GM10847 (cell line): ENCODE measurements around the gene NOSTRIN.

Source experiments
- POLR2A ChIP-seq: IDR thresholded peaks from 2 replicates; pipeline ENCODE4 v1.6.1; 2011; ENCODE audit not compliant: insufficient read length; ENCODE audit errors: extremely low read depth

NOSTRIN gene

GRCh38 chr2:168890006-168890782, 87.8 kb downstream of the NOSTRIN start, which contains the start of gene SPC25:
Gene SPC25, minus strand, starts transcription at chr2:168890430. Its CDS starts 911 bp downstream, at chr2:168889519.
- peak; percentile 34 for TF ChIP-seq POLR2A

- TF ChIP-seq POLR2A = no peak
Observed at GRCh38 chr2:168892327-168892726, 89.9 kb downstream of the NOSTRIN start.

- TF ChIP-seq POLR2A = no peak
Observed at GRCh38 chr2:168894101-168894500, 91.7 kb downstream of the NOSTRIN start.

GRCh38 chr2:168894720-168895119, 92.3 kb downstream of the NOSTRIN start:
- no peak for TF ChIP-seq POLR2A

- TF ChIP-seq POLR2A = no peak
Observed at GRCh38 chr2:168895771-168896170, 93.3 kb downstream of the NOSTRIN start.

GRCh38 chr2:168896783-168897182, 94.3 kb downstream of the NOSTRIN start:
- TF ChIP-seq POLR2A = no peak

GRCh38 chr2:168897449-168897848, 95.0 kb downstream of the NOSTRIN start:
- TF ChIP-seq POLR2A = no peak

GRCh38 chr2:168901003-168901402, 98.6 kb downstream of the NOSTRIN start, which contains the start of gene G6PC2:
Gene G6PC2, plus strand, starts transcription at chr2:168901291. Its CDS starts 41 bp downstream, at chr2:168901332.
- no peak for TF ChIP-seq POLR2A

- no peak for TF ChIP-seq POLR2A
Observed at GRCh38 chr2:168903888-168904287, 101.5 kb downstream of the NOSTRIN start.

GRCh38 chr2:168904358-168904757, 101.9 kb downstream of the NOSTRIN start:
- TF ChIP-seq POLR2A = no peak

GRCh38 chr2:168907940-168908662, 105.7 kb downstream of the NOSTRIN start:
- no peak for TF ChIP-seq POLR2A

GRCh38 chr2:168910330-168910729, 107.9 kb downstream of the NOSTRIN start:
- no peak for TF ChIP-seq POLR2A

GRCh38 chr2:168912466-168912865, 110.0 kb downstream of the NOSTRIN start:
- no peak for TF ChIP-seq POLR2A

- TF ChIP-seq POLR2A = no peak
Observed at GRCh38 chr2:168912901-168913369, 110.5 kb downstream of the NOSTRIN start.

GRCh38 chr2:168913495-168913894, 111.1 kb downstream of the NOSTRIN start:
- TF ChIP-seq POLR2A = no peak
